ENCODE results near the gene ATP10A. TPM values are rescaled to one million over a fixed set of nuclear protein-coding genes. Genes with fewer than 3 reads are reported as not detected.

The ATP10A gene
- total RNA-seq, 1 donor from 2014 or later, result 1.9 TPM

GRCh38 chr15:25743548-25744275 lies 119.4 kb downstream of the ATP10A start:
- peaks cover 6% of the 10 kb centered on the region for H3K27me3 Mint-ChIP-seq
- DNase-seq (ENCODE audit: extremely low spot score, unreplicated experiment), result no peak
- H3K4me3 Mint-ChIP-seq, result no peak overlapping the region
- peaks cover 3% of the 10 kb centered on the region for H3K4me1 Mint-ChIP-seq (ENCODE audit: unreplicated experiment)
- H3K9me3 Mint-ChIP-seq, result no peaks in the 10 kb centered on the region
- no peaks in the 10 kb centered on the region for H3K36me3 Mint-ChIP-seq
- TF ChIP-seq CTCF (conservative IDR thresholded peaks at IDR 0.05), result no peak
- no peak overlapping the region for H3K27ac Mint-ChIP-seq

- no peak for DNase-seq (ENCODE audit: extremely low spot score, unreplicated experiment)
- Mint-ChIP-seq H3K36me3 (no peaks in the 10 kb centered on the region), H3K4me1 (ENCODE audit: unreplicated experiment) (peaks cover 7% of the 10 kb centered on the region), H3K9me3 (no peaks in the 10 kb centered on the region), H3K4me3 (no peak overlapping the region), H3K27me3 (peaks cover 6% of the 10 kb centered on the region), H3K27ac (no peak overlapping the region)
- TF ChIP-seq CTCF (conservative IDR thresholded peaks at IDR 0.05), result no peak
These were observed 120.2 kb downstream of the ATP10A start for GRCh38 chr15:25742776-25743547.

GRCh38 chr15:25742041-25742730 lies 120.9 kb downstream of the ATP10A start:
- Mint-ChIP-seq H3K4me1 (ENCODE audit: unreplicated experiment) (peaks cover 8% of the 10 kb centered on the region), H3K36me3 (no peaks in the 10 kb centered on the region), H3K27ac (no peak overlapping the region), H3K27me3 (peaks cover 6% of the 10 kb centered on the region), H3K4me3 (no peak overlapping the region), H3K9me3 (no peaks in the 10 kb centered on the region)
- DNase-seq (ENCODE audit: extremely low spot score, unreplicated experiment), result no peak
- no peak for TF ChIP-seq CTCF (conservative IDR thresholded peaks at IDR 0.05)

GRCh38 chr15:25741256-25741580 lies 121.9 kb downstream of the ATP10A start:
- no peaks in the 10 kb centered on the region for H3K9me3 Mint-ChIP-seq
- peaks cover 6% of the 10 kb centered on the region for H3K27me3 Mint-ChIP-seq
- DNase-seq (ENCODE audit: extremely low spot score, unreplicated experiment), result no peak
- peaks cover 8% of the 10 kb centered on the region for H3K4me1 Mint-ChIP-seq (ENCODE audit: unreplicated experiment)
- H3K27ac Mint-ChIP-seq, result no peak overlapping the region
- H3K36me3 Mint-ChIP-seq, result no peaks in the 10 kb centered on the region
- no peak for TF ChIP-seq CTCF (conservative IDR thresholded peaks at IDR 0.05)
- H3K4me3 Mint-ChIP-seq, result no peak overlapping the region

- H3K4me1 Mint-ChIP-seq (ENCODE audit: unreplicated experiment), result peaks cover 8% of the 10 kb centered on the region
- no peak for DNase-seq (ENCODE audit: extremely low spot score, unreplicated experiment)
- H3K27me3 Mint-ChIP-seq, result peaks cover 6% of the 10 kb centered on the region
- no peaks in the 10 kb centered on the region for H3K9me3 Mint-ChIP-seq
- H3K4me3 Mint-ChIP-seq, result no peak overlapping the region
- no peak for TF ChIP-seq CTCF (conservative IDR thresholded peaks at IDR 0.05)
- no peaks in the 10 kb centered on the region for H3K36me3 Mint-ChIP-seq
- H3K27ac Mint-ChIP-seq, result no peak overlapping the region
These were observed 122.5 kb downstream of the ATP10A start for GRCh38 chr15:25740383-25741255.

All from type B pancreatic cell (in vitro differentiated cells).